NCI-H748 (cell line): ENCODE results near the gene ENTPD3.
"Not testable (repeated sequence)": the region's sequence is repeated elsewhere in the genome, so short reads cannot be mapped to it uniquely, and the experiment has no call there.

Experiments
- DNase-seq: peaks from one replicate; lab custom pipeline; 2025; ENCODE audit not compliant: unreplicated experiment; lab: John Stamatoyannopoulos, UW

ENTPD3 gene

GRCh38 chr3:40456940-40457823 is 70.2 kb downstream of the ENTPD3 start, which contains the start of gene RPL14:
Gene RPL14, plus strand, starts transcription at chr3:40457339. Its CDS starts 133 bp downstream, at chr3:40457472.
- peak; percentile 94 for DNase-seq

GRCh38 chr3:40458473-40458872 is 71.5 kb downstream of the ENTPD3 start:
- no peak for DNase-seq

- DNase-seq = not testable (repeated sequence)
These were observed 73.5 kb downstream of the ENTPD3 start for GRCh38 chr3:40460481-40460880.

- DNase-seq = no peak
These were observed 74.2 kb downstream of the ENTPD3 start for GRCh38 chr3:40461161-40461560.

- not testable (repeated sequence) for DNase-seq
These were observed 75.9 kb downstream of the ENTPD3 start for GRCh38 chr3:40462838-40463237.

- no peak for DNase-seq
These were observed 76.6 kb downstream of the ENTPD3 start for GRCh38 chr3:40463579-40463978.

GRCh38 chr3:40464339-40465110 is 77.5 kb downstream of the ENTPD3 start:
- no peak for DNase-seq

- DNase-seq = no peak
These were observed 78.1 kb downstream of the ENTPD3 start for GRCh38 chr3:40465111-40465407.

- no peak for DNase-seq
These were observed 78.5 kb downstream of the ENTPD3 start for GRCh38 chr3:40465456-40465855.

- DNase-seq = no peak
These were observed 81.0 kb downstream of the ENTPD3 start for GRCh38 chr3:40468018-40468417.

GRCh38 chr3:40470701-40471100 is 83.7 kb downstream of the ENTPD3 start:
- DNase-seq = no peak

GRCh38 chr3:40476478-40477470 is 89.8 kb downstream of the ENTPD3 start, which contains the start of gene ZNF619:
Gene ZNF619, plus strand, starts transcription at chr3:40477122. Its CDS starts 858 bp downstream, at chr3:40477980.
- DNase-seq = peak; percentile 71

GRCh38 chr3:40477666-40478065 is 90.7 kb downstream of the ENTPD3 start:
- no peak for DNase-seq
